CD4-positive, alpha-beta T cell treated with Interleukin-10 for 1 hour (primary cell): ENCODE measurements around the gene IP6K3.

Experiments used
- DNase-seq: peaks from one replicate; pipeline ENCODE4 v3.0.0-alpha.2; 2020

The IP6K3 gene

DNA sequence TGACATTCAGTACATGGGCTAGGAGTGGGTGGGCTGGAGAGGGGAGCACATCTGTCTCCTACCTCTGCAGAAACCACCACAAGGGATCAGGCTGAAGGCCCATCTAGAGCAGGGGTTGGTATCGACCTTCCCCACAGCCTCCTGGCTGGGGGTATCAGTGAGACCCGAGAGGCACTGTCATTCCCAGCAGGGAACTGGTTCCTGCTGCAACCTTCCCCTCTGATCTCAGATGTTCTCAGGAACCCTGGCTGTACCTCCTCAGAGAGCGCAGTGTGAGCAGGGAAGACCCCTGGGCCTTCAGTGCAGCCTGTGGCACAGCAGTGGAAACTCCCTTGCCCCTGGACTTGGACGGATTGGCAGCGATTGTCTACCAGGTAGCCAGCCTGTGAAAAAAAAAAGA lies 7.8 kb downstream of the IP6K3 start:
- no peak for DNase-seq

DNA sequence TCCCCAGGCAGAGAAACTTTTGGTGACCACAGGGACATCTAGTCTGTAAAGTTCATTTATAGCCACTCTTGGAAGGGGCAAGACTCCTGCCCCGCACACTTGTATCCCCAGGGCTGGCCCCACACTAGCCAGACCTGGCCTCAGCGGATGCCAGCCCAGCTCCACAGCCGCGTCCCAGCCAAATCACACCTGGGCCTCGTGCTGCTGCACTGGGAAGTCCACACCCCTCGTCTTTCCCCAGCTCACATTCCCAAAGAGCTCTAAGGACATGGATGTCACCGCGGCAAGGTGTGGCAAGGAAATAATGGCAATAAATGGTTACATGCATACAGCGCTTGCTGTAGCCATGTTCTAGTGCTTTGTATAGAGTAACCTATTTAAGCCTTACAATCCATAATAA lies 8.6 kb downstream of the IP6K3 start:
- DNase-seq: no peak

DNA sequence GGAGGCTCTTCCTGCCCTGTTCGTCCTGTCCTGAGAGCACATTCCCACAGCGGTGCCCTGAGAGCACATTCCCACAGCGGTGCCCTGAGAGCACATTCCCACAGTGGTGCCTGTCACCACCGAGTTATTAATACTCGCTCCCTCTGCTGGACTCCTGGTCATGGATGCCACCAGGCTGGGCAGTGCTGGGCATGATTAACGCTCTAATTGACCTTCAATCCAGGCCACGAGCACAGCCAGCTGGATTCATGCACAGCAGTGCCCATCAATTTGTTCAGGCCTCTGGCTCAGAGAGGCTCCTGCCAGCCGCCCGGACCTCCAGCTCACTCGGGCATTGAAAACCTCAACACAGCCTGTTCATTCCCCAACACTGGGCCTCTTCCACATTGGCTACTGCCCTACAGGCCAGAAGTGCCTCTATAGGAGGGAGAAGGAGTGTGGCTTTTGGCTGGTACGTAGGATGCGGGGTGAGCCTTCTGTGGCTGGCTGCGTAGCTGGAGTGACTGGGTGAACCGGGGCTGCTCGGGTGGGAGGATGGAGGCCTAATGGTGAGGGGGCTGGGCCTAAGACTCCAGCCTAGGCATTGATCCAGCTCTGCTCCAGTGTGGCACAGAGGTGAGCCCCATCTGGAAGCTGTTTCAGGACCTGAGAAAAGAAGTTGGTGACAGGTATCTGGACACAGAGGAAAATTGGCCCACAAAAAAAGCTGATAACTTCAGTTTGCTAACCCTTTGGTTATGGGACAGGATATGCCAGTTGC lies 9.3 kb downstream of the IP6K3 start:
- DNase-seq: no peak

DNA sequence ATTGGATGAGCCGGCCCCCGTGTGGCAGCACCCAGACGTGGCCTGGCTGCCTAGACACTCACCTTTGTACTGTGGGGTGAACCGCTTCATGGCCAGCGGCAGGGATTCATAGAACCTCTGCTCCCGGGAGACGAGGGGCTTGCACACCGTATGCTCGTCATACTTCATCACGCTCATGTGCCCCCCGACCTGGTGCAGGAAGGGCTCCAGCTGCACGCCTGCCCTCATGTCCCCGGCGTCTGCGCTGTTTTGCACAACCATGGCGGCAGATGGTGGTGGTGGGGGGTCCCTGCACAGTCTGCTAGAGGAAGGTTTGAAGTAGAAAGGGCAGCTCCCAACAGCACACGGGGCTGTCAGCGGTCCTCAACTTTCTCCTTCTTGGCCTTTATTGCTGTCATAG lies 11.5 kb downstream of the IP6K3 start:
- DNase-seq: no peak

DNA sequence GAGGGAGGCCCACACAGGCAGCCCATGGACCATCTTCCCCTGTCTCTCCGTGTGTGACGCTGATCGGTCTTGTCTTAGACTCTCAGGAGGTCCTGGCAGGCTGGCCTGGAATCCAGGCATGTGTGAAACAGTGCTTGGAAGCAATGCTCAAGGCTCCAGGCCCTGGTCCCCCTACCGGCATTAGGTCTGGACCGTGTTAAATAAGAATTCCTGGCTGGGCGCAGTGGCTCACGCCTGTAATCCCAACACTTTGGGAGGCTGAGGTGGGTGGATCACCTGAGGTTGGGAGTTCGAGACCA lies 13.0 kb downstream of the IP6K3 start:
- DNase-seq: no peak

DNA sequence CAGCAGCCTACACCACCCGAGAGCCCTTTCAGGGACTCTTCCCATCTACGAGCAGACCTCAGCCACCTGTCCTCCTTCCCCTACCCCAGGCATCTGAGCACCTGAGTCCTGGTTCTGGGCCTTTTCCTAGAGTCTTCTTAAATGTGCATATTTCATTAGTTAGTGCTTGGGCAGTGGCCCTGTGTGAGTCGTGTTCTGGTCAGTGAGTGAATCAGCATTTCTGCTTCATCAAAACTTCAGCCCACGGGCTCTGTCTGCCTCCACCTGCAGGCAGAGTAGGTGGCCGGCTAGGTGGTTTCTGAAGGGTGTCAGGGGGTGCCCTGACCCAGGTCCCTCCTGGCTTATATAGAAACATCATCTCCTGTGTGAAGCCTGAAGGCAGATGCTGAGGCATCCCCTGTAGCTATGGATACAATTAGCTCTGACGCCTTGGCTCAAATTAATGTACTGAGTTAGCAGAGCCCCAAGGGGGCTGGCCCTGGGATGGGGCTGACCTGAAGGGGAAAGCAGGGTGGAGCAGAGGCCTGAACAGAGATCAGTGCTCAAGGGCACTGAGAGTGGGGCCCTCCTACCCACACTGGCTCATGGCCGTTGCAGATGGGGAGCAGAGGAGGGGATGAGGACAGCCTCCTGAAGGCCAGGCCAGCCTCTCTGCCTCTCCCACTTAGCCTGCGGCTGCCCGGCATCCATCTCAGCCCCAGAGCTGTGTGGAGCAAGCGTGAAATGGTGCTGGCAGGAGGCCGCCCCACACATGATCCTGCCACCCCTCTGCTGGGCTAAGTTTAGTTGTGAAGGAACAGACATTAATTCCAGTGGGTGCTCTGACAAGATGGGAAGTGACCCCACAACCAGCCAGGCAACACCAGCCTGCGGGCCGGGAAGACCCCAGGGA lies 13.6 kb downstream of the IP6K3 start:
- DNase-seq: no peak

DNA sequence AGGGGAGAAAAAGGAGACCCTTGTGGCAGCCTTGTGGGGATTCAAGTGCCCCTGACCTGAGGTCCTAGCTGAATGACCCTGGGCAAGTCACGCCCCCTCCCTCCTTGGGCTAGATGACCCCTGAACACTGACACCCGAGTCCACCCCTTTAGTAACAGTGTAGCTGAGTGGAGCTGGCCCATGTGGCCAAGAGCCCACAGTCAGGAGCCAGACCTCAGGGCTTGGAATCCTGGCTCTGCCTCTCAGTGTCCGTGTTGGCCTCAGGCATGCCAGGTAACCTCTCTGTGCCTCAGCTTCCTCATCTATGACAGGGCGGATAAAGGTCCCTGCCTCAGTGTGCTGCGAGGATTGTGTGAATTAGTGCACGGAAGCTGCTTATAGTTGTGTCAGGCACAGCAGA lies 14.3 kb downstream of the IP6K3 start:
- DNase-seq: no peak

DNA sequence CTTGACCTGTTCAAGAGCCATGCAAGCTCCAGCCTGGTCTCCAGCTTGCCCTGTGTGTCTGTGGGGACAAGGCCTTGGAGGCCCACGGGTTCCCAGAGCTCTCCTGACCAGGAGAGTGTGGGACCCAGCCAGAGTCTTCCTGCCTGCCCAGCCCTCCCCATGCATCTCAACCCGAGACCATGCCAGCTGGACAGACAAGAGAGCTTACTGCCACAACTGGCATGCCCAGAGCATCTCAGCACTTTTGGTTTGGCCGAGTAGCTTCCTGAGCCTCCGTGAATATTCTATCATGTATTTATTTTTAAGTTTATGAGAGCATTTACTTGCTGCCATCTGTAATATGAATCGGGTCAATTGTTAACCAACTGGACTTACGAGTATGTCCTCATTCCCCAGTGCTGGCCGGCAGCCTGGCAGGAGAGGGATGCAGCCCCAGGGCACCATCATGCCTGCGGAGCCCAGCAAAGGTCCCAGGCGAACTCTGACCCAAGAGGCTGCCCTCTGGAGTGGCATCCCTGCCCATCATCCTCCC lies 14.9 kb downstream of the IP6K3 start:
- no peak for DNase-seq

DNA sequence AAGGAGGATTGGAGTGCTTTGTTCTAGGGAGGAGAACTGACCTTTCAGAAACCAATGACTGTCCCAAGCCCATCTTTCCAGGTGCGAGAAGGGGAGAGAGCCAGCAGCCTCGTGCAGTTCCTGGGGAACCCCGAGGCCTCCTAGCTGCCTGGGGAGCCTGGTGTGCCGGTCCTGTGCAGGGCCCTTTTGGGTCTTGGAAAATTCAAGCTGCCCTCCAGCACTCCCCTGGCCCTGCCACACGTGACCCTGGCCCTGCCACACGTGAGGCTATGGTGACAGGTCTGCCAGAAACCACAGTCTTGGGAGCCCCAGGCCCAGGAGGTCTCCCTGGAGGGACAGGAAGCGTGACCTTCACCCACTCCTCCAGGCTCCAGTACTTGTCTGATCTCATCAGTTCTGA lies 15.7 kb downstream of the IP6K3 start:
- no peak for DNase-seq

DNA sequence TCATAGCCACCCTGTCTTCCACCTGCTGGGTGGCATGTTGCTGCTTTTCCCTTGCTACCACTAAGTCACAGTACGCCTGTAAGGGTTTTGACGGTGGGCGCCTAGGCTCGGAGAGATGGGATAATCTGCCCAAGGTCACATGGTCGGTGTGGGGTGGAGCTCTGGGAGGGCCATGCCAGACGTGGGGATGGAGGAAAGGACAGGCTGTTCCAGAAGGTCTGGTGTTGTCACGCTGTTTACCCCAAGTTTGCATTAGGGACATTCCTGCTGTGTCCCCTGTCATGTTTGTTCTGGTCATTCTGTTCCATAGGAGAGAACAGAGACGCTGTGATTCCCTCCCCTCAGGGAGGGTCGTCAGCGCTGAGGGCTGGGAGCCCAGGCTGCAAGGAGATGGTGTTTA lies 16.1 kb downstream of the IP6K3 start:
- no peak for DNase-seq

DNA sequence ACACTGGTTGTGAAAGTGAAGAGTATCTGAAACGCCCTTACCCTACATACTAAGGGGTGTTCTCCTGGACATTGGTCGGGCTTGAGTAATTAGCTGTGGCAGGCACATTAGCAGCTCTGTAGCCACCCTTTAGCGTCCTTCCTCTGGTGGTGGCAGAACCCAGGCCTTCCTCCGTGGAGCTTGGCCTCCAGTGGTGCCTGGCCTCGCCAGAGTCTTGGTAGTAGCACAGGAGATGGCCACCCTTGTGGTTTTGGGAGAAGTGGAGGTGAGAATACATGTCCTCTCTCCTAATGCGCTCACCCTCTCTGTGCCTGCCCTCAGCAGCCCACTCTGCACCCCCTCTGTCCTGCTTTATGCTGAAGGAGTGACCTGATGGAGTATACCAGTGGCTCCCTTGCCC lies 17.6 kb downstream of the IP6K3 start:
- no peak for DNase-seq

DNA sequence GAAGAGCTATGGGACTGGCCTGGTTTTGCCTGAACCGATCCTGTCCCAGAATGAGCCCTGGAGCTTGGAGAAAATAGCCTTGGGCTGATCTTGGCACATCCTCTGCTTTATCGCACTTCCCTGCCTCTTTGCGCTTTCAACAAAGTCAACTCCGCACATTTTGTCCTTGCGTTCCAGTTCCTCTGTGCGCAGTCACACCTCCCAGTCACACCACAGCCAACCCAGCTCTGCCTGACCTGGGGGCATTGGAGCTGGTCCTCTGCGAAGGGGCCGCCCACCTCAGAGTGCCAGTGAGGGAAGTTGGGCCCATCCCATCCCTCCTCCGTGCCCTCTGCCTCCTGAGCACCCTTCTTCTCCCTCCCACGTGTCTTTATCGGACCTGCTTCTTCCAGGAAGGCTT lies 18.3 kb downstream of the IP6K3 start:
- no peak for DNase-seq

DNA sequence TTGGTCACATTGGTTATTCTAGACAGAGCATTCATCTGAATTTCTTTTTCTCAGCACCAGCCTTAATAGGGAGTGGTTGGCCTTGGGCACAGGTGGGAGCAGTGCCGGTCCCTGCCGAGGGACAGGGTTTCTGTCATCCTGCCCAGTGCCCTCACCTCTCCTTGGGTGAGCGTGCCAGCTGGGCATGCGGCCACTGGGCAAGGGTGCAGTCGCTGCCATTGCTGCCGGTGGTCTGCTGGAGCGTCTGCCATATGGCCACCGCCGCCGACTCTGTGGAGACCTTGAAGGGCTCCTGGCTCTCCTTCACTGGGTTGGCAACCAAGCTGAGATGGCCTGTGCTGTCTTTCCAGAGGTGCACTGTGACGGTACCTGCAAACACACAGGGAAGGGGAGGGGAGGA lies 18.8 kb downstream of the IP6K3 start:
- no peak for DNase-seq

DNA sequence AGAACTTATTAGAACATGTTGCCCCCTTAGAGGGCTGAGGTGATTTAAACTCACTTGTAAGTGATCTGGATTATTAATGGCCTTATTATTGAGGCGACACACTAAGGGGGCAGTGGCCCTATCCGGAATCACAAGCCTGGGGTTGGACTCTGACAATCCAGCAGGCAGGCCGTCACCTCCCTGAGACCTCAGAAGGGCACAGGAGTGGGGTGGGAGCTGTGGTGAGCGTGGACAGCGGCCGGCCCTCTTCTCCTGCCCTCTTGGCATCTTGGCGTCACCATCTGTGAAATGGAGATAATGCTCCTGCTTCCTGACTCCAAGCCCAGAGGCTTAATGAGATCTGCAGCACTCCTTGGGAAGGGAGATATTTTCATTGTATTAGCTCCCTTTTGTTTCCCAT lies 19.6 kb downstream of the IP6K3 start:
- DNase-seq: no peak

DNA sequence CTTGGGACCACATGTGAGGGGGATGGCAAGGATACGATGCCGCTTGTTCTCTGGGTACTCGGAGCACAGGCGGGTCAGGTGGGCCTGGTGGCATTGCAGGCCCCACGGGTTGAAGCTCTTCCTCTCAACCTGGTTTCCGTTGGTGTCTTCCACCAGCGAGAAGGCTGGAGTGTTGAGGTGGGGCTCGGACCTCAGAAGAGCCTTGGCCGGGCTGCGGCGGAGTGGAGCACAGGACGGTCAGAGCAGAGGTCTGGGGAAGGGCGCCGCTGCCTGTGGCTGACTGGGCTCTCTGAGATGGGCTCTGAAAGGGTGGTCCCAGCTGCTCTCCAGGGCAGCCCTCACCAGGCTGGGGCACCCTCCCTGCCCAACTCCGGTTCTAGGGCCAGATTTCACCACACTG lies 20.0 kb downstream of the IP6K3 start:
- no peak for DNase-seq

DNA sequence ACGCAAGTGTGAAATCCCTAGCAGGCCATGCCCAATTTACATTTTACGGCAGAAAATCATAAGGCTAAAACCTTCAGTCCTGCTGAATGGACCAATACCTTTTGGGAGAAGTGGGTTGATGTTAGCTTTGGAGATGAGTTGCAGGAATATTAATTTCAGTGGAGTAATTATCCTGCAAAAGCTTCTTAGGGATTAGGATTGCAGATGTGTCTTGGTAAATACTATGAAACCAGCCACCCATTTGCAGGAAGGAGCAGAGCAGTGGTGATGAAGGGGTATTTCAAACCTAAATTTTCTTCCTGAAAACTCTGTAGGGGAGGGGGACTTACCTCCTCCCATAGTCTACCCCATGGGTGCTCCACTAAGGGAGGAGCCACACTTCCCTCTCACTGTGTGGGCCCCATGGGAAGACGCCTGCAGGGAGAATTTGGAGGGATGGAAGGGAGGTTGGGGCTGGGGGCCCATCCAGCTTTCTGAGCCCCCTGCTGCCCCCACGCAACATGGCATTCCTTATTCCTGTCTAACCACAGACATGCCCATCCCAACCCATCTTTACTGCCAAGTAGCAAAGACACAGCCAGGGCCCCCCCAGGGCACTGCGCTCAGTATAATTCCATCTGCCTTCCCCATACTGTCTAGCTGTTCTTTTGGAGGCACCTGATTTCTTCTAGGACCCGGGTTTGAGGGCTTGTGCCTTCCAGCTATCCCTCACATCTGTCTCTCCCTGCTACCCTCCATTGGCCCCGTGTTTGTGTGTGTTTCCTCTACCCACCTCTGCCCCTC lies 20.6 kb downstream of the IP6K3 start:
- DNase-seq: no peak

DNA sequence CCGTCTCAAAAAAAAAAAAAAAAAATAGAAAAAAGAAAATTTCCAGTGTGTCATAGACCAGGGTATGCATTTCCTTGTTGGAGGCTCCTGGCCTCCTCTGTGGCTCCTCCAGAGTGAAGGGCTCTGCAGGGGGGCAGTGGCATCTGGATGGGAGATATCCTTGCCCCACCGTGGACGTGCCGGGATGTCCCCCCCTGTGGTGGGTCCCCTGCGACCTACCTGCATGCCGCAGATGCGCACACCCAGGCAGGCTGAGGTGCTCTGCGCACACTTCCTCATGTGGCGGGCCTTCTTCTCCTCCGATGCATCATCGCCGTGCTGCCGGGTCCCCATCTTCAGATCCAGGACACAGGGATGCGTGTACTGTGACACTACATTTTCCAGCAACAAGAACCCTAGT lies 21.5 kb downstream of the IP6K3 start:
- DNase-seq: no peak

DNA sequence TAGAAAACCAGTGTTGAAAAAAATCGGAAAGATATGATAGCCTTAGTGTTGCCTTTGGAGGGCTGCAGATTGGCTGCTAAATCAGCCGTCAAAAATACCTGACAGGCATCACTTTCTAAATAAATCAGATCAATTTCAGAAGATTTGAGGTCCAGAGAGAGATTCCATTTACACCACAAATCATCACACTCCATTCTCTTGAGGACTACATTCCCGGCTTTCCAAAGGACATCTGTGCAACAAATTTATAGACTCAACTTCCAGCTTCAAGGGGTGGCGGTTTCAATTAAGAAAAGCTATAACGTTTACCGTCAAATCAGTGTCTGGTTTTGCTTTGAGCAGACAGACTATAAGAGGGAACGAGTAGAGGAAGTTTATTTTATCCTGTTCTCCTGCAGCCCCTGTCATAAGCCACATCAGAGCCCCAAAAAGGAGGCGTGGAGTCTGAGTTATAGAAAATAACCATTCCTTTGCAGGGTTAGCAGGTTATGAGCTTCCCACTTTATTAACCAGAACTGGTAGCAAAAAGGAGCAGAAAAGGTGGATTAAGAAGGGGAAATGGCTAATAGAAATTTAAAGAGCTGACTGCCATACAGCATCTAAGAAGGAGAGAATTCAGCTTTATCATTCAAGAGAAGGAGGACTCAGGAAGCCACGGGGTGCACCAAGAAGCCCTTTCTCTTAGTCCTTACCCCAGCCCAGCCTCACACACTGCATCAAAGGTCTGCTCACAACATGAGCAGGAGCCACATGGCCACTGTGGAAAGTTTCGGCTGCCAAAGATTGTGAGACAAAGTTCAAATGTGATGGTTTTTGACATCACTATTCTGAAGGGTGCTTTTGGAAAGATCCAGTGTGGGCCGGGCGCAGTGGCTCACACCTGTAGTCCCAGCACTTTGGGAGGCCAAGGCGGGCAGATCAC lies 22.3 kb downstream of the IP6K3 start:
- DNase-seq: no peak

DNA sequence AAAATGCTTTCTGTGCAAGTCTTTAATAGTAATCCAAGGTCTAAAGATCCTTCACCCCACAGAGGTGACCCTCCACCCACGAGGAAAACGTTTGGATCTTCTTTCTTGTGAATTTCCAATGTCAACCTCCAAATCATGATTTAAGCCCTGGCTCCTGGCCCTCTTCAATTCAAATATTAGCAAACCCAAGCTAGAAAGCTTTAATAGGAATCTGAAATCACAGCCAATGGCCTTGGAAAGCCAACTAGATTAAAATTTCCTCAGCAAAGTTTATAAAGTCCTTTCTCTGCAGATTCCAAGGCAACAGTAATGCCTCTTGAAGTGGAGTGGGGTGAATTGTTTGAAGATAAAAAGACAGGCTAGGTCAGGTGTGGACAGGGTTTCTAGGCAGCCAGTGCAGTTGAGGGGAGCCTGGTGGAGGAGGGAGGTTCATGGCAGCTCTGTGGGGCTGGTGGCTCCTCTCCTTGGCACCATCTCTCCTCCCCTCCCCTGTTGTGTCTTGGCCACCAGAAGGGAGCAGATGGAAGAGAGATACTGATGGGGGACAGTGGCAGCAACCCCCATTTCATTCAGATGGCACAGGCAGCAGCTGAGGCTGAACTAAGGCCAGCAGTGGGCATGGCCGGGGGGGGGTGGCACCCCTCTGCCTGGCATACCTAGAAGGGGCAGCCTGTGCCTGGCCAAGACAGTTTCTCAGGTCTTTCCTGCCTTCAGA lies 23.2 kb downstream of the IP6K3 start:
- DNase-seq: no peak

DNA sequence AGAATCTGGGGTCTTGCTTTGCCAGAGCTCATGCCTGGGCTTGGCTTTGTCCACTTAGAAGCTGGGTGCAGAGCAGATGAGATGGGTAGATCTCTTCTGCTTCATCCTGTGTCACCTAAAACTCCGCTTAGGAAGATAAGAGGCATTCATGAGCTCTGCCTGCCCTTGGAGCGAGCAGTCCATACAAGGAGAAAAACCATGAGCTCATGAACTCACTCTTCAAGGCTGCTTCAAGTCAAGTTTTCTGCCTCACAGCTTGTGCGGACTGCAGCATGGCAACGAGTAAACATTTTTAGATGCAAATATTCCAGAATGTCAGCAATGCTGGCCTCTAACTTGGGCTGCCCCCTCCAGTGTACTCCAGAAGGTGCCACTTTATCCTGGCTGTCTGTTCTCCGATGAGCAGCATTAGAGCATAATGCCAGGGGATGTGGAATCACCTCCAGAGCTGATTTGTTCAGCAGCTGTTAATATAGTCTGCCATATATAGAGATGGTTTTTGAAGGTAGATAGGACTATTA lies 24.5 kb downstream of the IP6K3 start:
- no peak for DNase-seq

DNA sequence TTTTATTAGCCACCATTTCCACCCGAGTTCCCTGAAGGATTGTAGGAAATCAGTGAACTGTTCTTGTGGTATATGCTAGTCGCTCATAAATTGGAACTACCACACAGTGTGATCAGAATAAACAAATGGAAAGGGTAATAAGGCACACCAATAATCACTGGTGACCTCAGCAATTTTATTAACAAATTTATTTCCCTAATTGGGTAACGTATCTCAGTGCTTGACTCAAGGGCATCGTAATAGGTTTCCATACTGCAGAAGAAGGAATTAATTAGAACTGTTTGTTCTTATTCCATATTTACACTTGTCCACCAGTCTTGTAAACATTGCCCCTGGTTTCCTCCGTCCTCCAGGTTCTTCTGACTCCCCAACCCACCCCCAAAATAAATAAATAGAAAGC lies 25.2 kb downstream of the IP6K3 start:
- no peak for DNase-seq

DNA sequence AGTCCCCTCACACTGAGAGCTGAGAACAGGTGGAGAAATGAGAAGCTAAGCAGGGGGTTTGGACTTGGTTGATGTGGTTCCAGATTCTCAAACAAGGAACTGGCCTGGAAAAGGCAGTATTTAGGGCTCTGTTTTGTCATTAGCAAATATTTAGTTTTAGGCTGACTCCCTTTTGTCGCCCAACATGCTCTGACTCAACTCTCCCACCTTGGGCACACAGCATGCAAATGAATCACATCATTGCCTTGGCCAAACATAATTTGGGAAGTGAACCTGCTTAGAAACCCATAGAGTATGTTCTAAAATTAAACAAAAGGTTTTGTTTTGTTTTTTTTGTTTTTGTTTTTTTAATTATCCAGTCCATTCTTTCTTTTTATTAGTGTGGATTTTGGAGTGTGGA lies 25.7 kb downstream of the IP6K3 start:
- DNase-seq: no peak
